ENCODE measurements around the gene MGAT5B.

DNA sequence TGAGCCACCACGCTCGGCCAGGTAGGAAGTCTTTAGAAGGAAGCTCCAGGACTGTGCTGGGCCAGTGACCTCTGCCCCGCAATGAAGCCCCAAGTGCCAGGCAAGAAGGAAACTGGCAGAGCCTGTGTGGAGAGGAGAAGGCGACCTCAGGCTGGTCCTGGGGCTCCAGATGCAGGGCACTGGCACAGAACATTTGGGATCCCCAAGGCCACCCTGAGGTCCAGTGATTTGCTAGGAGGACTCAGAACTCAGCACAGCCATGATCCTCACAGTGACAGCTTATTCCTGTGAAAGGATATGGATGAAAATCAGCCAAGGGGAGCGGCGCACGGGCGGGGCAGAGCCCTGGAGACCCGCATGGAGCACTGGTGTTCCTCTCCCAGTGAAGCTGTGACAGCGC lies 24.1 kb downstream of the MGAT5B start:
- TF ChIP-seq, protein P1, sequence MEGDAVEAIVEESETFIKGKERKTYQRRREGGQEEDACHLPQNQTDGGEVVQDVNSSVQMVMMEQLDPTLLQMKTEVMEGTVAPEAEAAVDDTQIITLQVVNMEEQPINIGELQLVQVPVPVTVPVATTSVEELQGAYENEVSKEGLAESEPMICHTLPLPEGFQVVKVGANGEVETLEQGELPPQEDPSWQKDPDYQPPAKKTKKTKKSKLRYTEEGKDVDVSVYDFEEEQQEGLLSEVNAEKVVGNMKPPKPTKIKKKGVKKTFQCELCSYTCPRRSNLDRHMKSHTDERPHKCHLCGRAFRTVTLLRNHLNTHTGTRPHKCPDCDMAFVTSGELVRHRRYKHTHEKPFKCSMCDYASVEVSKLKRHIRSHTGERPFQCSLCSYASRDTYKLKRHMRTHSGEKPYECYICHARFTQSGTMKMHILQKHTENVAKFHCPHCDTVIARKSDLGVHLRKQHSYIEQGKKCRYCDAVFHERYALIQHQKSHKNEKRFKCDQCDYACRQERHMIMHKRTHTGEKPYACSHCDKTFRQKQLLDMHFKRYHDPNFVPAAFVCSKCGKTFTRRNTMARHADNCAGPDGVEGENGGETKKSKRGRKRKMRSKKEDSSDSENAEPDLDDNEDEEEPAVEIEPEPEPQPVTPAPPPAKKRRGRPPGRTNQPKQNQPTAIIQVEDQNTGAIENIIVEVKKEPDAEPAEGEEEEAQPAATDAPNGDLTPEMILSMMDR (conservative IDR thresholded peaks at IDR 0.05), result no peak
- TF ChIP-seq EZH2 (IDR thresholded peaks at IDR 0.05; ENCODE audit: low read depth), result no peak

All from PC-9 (cell line).